Loucy (cell line): ENCODE results near the gene LIN7B.

Source experiments
- CTCF ChIP-seq: fragments of 200-600 bp; sonication (generic); conservative IDR thresholded peaks from 2 replicates; pipeline ENCODE4 v1.5.1; 2014; ENCODE audit warnings: mild to moderate bottlenecking, antibody characterized with exemption, low read length
- EZH2phosphoT487 ChIP-seq: fragments of 200-600 bp; IDR thresholded peaks from 2 replicates; pipeline ENCODE4 v1.6.1; 2018; ENCODE audit warnings: antibody characterized with exemption, mild to moderate bottlenecking, moderate library complexity, borderline replicate concordance

- no peak for TF ChIP-seq CTCF
- no peak for TF ChIP-seq EZH2phosphoT487
These were observed 46.5 kb downstream of the LIN7B start for GRCh38 chr19:49160450-49161189.
